T-cell (primary cell): ENCODE data around the gene RIPOR3. TPM values are rescaled to one million over a fixed set of nuclear protein-coding genes. Genes with fewer than 3 reads are reported as not detected.
A peak's percentile ranks its signal among the peaks of the same experiment; 100 is the strongest.

Source experiments
- ATAC-seq, 4 experiments: fragments of 200-7000 bp in 3 of 4; fragments of 150-1000 bp in 1 of 4; cut with Tn5 transposase; replicated peaks in 1 of 4; 1 replicate in 3 of 4; 2 replicates in 1 of 4; pipeline ENCODE4 v1.10.0; 2021; ENCODE audit warnings: moderate library complexity in 3 of 4, mild to moderate bottlenecking in 2 of 4, moderate number of reproducible peaks in 1 of 4
- CTCF ChIA-PET, 2 donors: fragments of 300-600 bp; sonication (Branson Sonifier 250); formaldehyde crosslinking; loops; one replicate each; lab custom pipeline; 2022; ENCODE audit warnings: antibody characterized with exemption in 2 of 2; lab: Charles Lee
- POLR2A ChIA-PET, 2 donors: fragments of 300-600 bp; sonication (Branson Sonifier 250); formaldehyde crosslinking; loops; one replicate each; lab custom pipeline; 2022; ENCODE audit warnings: antibody characterized with exemption in 2 of 2; lab: Charles Lee
- DNase-seq, 35 experiments: peaks; one replicate each; pipeline versions ENCODE4 v3.0.0 to v3.0.0-alpha.2; 2013 to 2023
- H3K27ac ChIP-seq: one replicate; pipeline ENCODE4 v1.5.1; 2013; ENCODE audit warnings: low read length
- H3K27me3 ChIP-seq, 2 experiments: replicated peaks in 1 of 2; 1 replicate in 1 of 2; 2 replicates in 1 of 2; pipeline versions ENCODE4 v1.6.1 to v1.7.0; 2013; ENCODE audit warnings: low read length in 1 of 2, mixed read lengths in 1 of 2; ENCODE audit not compliant: control insufficient read depth in 2 of 2, insufficient read depth in 2 of 2; ENCODE audit errors: extremely low read depth in 1 of 2
- H3K36me3 ChIP-seq, 2 donors: 1 replicate in 1 of 2; 2 replicates in 1 of 2; pipeline versions ENCODE4 v1.6.1 to v1.7.0; 2013; ENCODE audit warnings: low read length in 1 of 2; ENCODE audit not compliant: control insufficient read depth in 2 of 2, insufficient read depth in 1 of 2; ENCODE audit errors: extremely low read depth in 1 of 2
- H3K4me1 ChIP-seq, 2 experiments: 1 replicate in 1 of 2; 2 replicates in 1 of 2; pipeline versions ENCODE4 v1.6.1 to v1.7.0; 2013; ENCODE audit warnings: low read length in 2 of 2, mixed read lengths in 1 of 2; ENCODE audit not compliant: insufficient read depth in 2 of 2, control insufficient read depth in 1 of 2; ENCODE audit errors: extremely low read depth in 1 of 2
- H3K4me3 ChIP-seq, 2 donors: 1 replicate in 1 of 2; 2 replicates in 1 of 2; pipeline versions ENCODE4 v1.5.1 to v1.7.0; 2013; ENCODE audit warnings: mild to moderate bottlenecking in 2 of 2, low read length in 1 of 2, moderate library complexity in 1 of 2; ENCODE audit not compliant: control insufficient read depth in 1 of 2; ENCODE audit errors: extremely low read depth in 1 of 2
- H3K9me3 ChIP-seq: 2 replicates; pipeline ENCODE4 v1.7.0; 2013
- H3K27ac Mint-ChIP-seq, 2 donors: one replicate each; pipeline ENCODE4 v1.8.0; 2020 to 2021; ENCODE audit warnings: mild to moderate bottlenecking in 2 of 2, mixed read lengths in 2 of 2
- H3K27me3 Mint-ChIP-seq, 2 donors: one replicate each; pipeline ENCODE4 v1.8.0; 2021 to 2022; ENCODE audit warnings: mixed read lengths in 2 of 2
- H3K36me3 Mint-ChIP-seq: one replicate; pipeline ENCODE4 v1.8.0; 2021; ENCODE audit warnings: mixed read lengths
- H3K4me1 Mint-ChIP-seq, 3 donors: one replicate each; pipeline ENCODE4 v1.8.0; 2020 to 2022; ENCODE audit warnings: mixed read lengths in 3 of 3, mild to moderate bottlenecking in 1 of 3
- H3K4me3 Mint-ChIP-seq, 3 donors: one replicate each; pipeline ENCODE4 v1.8.0; 2020 to 2022; ENCODE audit warnings: mild to moderate bottlenecking in 3 of 3, mixed read lengths in 3 of 3, moderate library complexity in 3 of 3
- H3K9me3 Mint-ChIP-seq, 3 donors: one replicate each; pipeline ENCODE4 v1.8.0; 2020 to 2022; ENCODE audit warnings: mixed read lengths in 3 of 3
- WGBS: methylation state at CpG from one replicate; pipeline ENCODE4 v1.1.5; 2013; ENCODE audit warnings: missing lambda C conversion rate; ENCODE audit not compliant: insufficient coverage; 5-methylcytosine and 5-hydroxymethylcytosine counted together
- total RNA-seq, 35 experiments: library from RNA in 6 of 35; stranded (reverse) in 6 of 35; fragments of 120-200 nt in 1 of 35; gene quantifications; one replicate each; pipeline versions ENCODE4 v1.2.1 to v1.2.4 and lab custom pipeline; 2013 to 2026

Gene RIPOR3
- total RNA-seq (under 1 TPM; 0.25 to 0.88 (median 0.42) TPM), total RNA-seq (lab: John Stamatoyannopoulos, UW) (0.05 to 2.0 (median 0.34) reads per million in 29 experiments)
- 0.04 TPM for total RNA-seq (2013)

- Mint-ChIP-seq H3K27ac (peak within 1 kb of the TSS in 1 of 2 donors; percentile 15), H3K9me3 (no peaks in the 10 kb centered on the region), H3K4me3 (peak within 1 kb of the TSS in 2 of 3 donors; percentile 13 to 51), H3K4me1 (peaks cover 13 to 16% (median 16%) of the 10 kb centered on the region in 3 donors), H3K36me3 (no peaks in the 10 kb centered on the region), H3K27me3 (peaks cover 36 to 44% of the 10 kb centered on the region in 2 donors)
- POLR2A ChIA-PET = no interaction called here
- DNase-seq (no peak), ATAC-seq (no peak)
- Histone ChIP-seq H3K4me3 (no peak within 1 kb of the TSS), H3K36me3 (no peaks in the 10 kb centered on the region), H3K9me3 (no peaks in the 10 kb centered on the region), H3K27me3 (peaks cover 0 to 54% of the 10 kb centered on the region in 2 experiments), H3K27ac (no peak within 1 kb of the TSS), H3K4me1 (peaks cover 0 to 10% of the 10 kb centered on the region in 2 experiments)
- WGBS = 12% methylated on average over 36 of the region's 42 CpGs
- CTCF ChIA-PET = interaction anchor here in 1 of 2 donors (0.6 kb wide), 1 partner anchor 846 kb away, joined by 4 read pairs; no protein-coding TSS in a partner anchor
These were observed at the start of gene RIPOR3 for GRCh38 chr20:50690650-50691572. TSS of gene RIPOR3 (minus strand) at chr20:50691542. CDS start at chr20:50691128, 414 bp downstream.

GRCh38 chr20:50737352-50737751 is 46.0 kb upstream of the RIPOR3 start:
- Histone ChIP-seq H3K27me3 (no peaks in the 10 kb centered on the region), H3K4me1 (peaks cover 4 to 5% of the 10 kb centered on the region in 2 experiments), H3K27ac (no peak overlapping the region), H3K36me3 (peaks cover 4 to 7% of the 10 kb centered on the region in 2 donors), H3K9me3 (no peaks in the 10 kb centered on the region), H3K4me3 (no peak overlapping the region)
- WGBS = 91% methylated on average over 1 of the region's 4 CpGs
- POLR2A ChIA-PET = interaction anchor here in 1 of 2 donors (1.1 kb wide), 1 partner anchor 12 kb away, joined by 4 read pairs; no protein-coding TSS in a partner anchor
- CTCF ChIA-PET = no interaction called here
- H3K36me3 Mint-ChIP-seq = peaks cover 7% of the 10 kb centered on the region
- DNase-seq (no peak), ATAC-seq (no peak)
- peaks cover 41 to 56% (median 43%) of the 10 kb centered on the region in 3 donors for H3K4me1 Mint-ChIP-seq
- H3K4me3 Mint-ChIP-seq = no peak overlapping the region
- H3K9me3 Mint-ChIP-seq = no peaks in the 10 kb centered on the region
- no peak overlapping the region for H3K27ac Mint-ChIP-seq
- no peaks in the 10 kb centered on the region for H3K27me3 Mint-ChIP-seq

GRCh38 chr20:50735813-50736212 is 44.5 kb upstream of the RIPOR3 start:
- H3K4me1 ChIP-seq = peaks cover 6 to 11% of the 10 kb centered on the region in 2 experiments
- no peak overlapping the region for H3K4me3 ChIP-seq
- Mint-ChIP-seq H3K27ac (no peak overlapping the region), H3K4me1 (peaks cover 41 to 53% (median 43%) of the 10 kb centered on the region in 3 donors), H3K36me3 (peaks cover 3% of the 10 kb centered on the region), H3K4me3 (no peak overlapping the region), H3K27me3 (no peaks in the 10 kb centered on the region), H3K9me3 (no peaks in the 10 kb centered on the region)
- H3K27ac ChIP-seq = no peak overlapping the region
- H3K36me3 ChIP-seq = peaks cover 4 to 7% of the 10 kb centered on the region in 2 donors
- ATAC-seq (no peak), DNase-seq (no peak)
- ChIA-PET POLR2A (no interaction called here), CTCF (no interaction called here)
- no peaks in the 10 kb centered on the region for H3K27me3 ChIP-seq
- no peaks in the 10 kb centered on the region for H3K9me3 ChIP-seq

- WGBS = 94% methylated on average over 3 of the region's 9 CpGs
- ChIA-PET POLR2A (no interaction called here), CTCF (interaction anchor here in 1 of 2 donors (1.4 kb wide), 1 partner anchor 14 kb away, joined by 8 read pairs; no protein-coding TSS in a partner anchor)
- peaks cover 6 to 19% of the 10 kb centered on the region in 2 experiments for H3K4me1 ChIP-seq
- Mint-ChIP-seq H3K27me3 (no peaks in the 10 kb centered on the region), H3K27ac (no peak overlapping the region), H3K4me1 (peaks cover 39 to 55% (median 41%) of the 10 kb centered on the region in 3 donors), H3K4me3 (no peak overlapping the region), H3K36me3 (peaks cover 3% of the 10 kb centered on the region), H3K9me3 (no peaks in the 10 kb centered on the region)
- ATAC-seq (no peak), DNase-seq (no peak)
- H3K27ac ChIP-seq = no peak overlapping the region
- H3K4me3 ChIP-seq = no peak overlapping the region
- H3K36me3 ChIP-seq = peaks cover 4 to 7% of the 10 kb centered on the region in 2 donors
- H3K27me3 ChIP-seq = no peaks in the 10 kb centered on the region
- H3K9me3 ChIP-seq = no peaks in the 10 kb centered on the region
These were observed 43.7 kb upstream of the RIPOR3 start for GRCh38 chr20:50734730-50735679.

- Histone ChIP-seq H3K27ac (no peak overlapping the region), H3K4me3 (no peak overlapping the region), H3K9me3 (no peaks in the 10 kb centered on the region), H3K4me1 (peaks cover 6 to 19% of the 10 kb centered on the region in 2 experiments), H3K36me3 (peaks cover 0 to 5% of the 10 kb centered on the region in 2 donors), H3K27me3 (no peaks in the 10 kb centered on the region)
- CTCF ChIA-PET = interaction anchor here (0.7 to 1.4 kb wide), 2 partner anchors 15 to 444 kb away, joined by 3 to 8 read pairs; no protein-coding TSS in a partner anchor
- Mint-ChIP-seq H3K36me3 (peaks cover 3% of the 10 kb centered on the region), H3K27me3 (no peaks in the 10 kb centered on the region), H3K4me1 (peaks cover 35 to 47% (median 38%) of the 10 kb centered on the region in 3 donors), H3K9me3 (no peaks in the 10 kb centered on the region), H3K4me3 (peak overlapping the region in 2 of 3 donors; percentile 39 to 84), H3K27ac (no peak overlapping the region)
- POLR2A ChIA-PET = no interaction called here
- WGBS = no CpG with 5 or more reads among the region's 1 CpG
- ATAC-seq = no peak
- no peak for DNase-seq
These were observed 42.5 kb upstream of the RIPOR3 start for GRCh38 chr20:50733644-50734349.
